K562 (cell line): Measurements from ENCODE around the gene CEACAM21. TPM values are rescaled to one million over a fixed set of nuclear protein-coding genes. Genes with fewer than 3 reads are reported as not detected.

Experiments used
- CXXC5 ChIP-seq: fragments of 250-450 bp; sonication (Bioruptor Pico); IDR thresholded peaks from 2 replicates; pipeline ENCODE4 v1.8.0; 2022; ENCODE audit warnings: inconsistent platforms, mild to moderate bottlenecking, moderate library complexity
- E2F8 ChIP-seq: fragments of 450-650 bp; IDR thresholded peaks from 2 replicates; pipeline ENCODE4 v1.7.1; 2018; ENCODE audit warnings: mild to moderate bottlenecking, low read depth; ENCODE audit not compliant: partially characterized antibody
- FOSL1 ChIP-seq: fragments of 200-800 bp; sonication (Bioruptor generic); conservative IDR thresholded peaks from 2 replicates; pipeline ENCODE4 v1.6.1; 2016; ENCODE audit warnings: missing genetic modification characterization, missing compliant biosample characterization
- FOXP4 ChIP-seq: sonication (generic); formaldehyde crosslinking; IDR thresholded peaks from 2 replicates; pipeline ENCODE4 v1.8.0; 2022; ENCODE audit warnings: mild to moderate bottlenecking, missing genetic modification reagents, borderline replicate concordance
- JUND ChIP-seq, 2 experiments: IDR thresholded peaks; 2 replicates in 1 of 2; 3 replicates in 1 of 2; pipeline ENCODE4 v1.6.1; 2011; ENCODE audit warnings: borderline replicate concordance in 2 of 2, low read depth in 2 of 2, low read length in 2 of 2, improper control_type of control experiment in 1 of 2, missing biosample characterization in 1 of 2, missing genetic modification characterization in 1 of 2, missing genetic modification reagents in 1 of 2
- MCM5 ChIP-seq: fragments of 450-650 bp; IDR thresholded peaks from 2 replicates; pipeline ENCODE4 v1.6.1; 2016; ENCODE audit warnings: low read depth
- NFATC3 ChIP-seq: fragments of 450-650 bp; IDR thresholded peaks from 2 replicates; pipeline ENCODE4 v1.6.1; 2017; ENCODE audit warnings: mild to moderate bottlenecking
- RAD21 ChIP-seq, 2 experiments: fragments of 250-450 bp in 1 of 2; fragments of 450-650 bp in 1 of 2; sonication (Bioruptor Pico) in 1 of 2; formaldehyde crosslinking in 1 of 2; IDR thresholded peaks in 1 of 2; conservative IDR thresholded peaks in 1 of 2; 2 replicates each; pipeline versions ENCODE4 v1.4.0 to v1.8.0; 2020 to 2022; ENCODE audit warnings: mild to moderate bottlenecking in 2 of 2, moderate library complexity in 1 of 2
- SMC3 ChIP-seq: conservative IDR thresholded peaks from 2 replicates; pipeline ENCODE4 v1.6.1; 2011; ENCODE audit warnings: low read depth, low read length, improper control_type of control experiment; ENCODE audit not compliant: insufficient read depth
- SRSF1 ChIP-seq: fragments of 200-400 bp; formaldehyde crosslinking; IDR thresholded peaks from 2 replicates; pipeline ENCODE4 v1.6.1; 2017; ENCODE audit warnings: mild to moderate bottlenecking, low read depth, low read length, moderate library complexity
- SRSF9 ChIP-seq: fragments of 200-400 bp; formaldehyde crosslinking; IDR thresholded peaks from 2 replicates; pipeline ENCODE4 v1.6.1; 2017; ENCODE audit warnings: low read depth, low read length, borderline replicate concordance
- STAG1 ChIP-seq: sonication (generic); formaldehyde crosslinking; IDR thresholded peaks from 2 replicates; pipeline ENCODE4 v1.5.0; 2020; ENCODE audit warnings: missing genetic modification reagents, borderline replicate concordance
- TAF9B ChIP-seq: fragments of 450-650 bp; IDR thresholded peaks from 2 replicates; pipeline ENCODE4 v1.6.1; 2018; ENCODE audit warnings: mild to moderate bottlenecking; ENCODE audit not compliant: partially characterized antibody
- ZBTB26 ChIP-seq: fragments of 450-650 bp; formaldehyde crosslinking; IDR thresholded peaks from 2 replicates; pipeline ENCODE4 v1.4.0; 2022; ENCODE audit warnings: missing genetic modification characterization
- ZNF12 ChIP-seq: sonication (generic); formaldehyde crosslinking; IDR thresholded peaks from 2 replicates; pipeline ENCODE4 v1.4.0; 2020; ENCODE audit warnings: mild to moderate bottlenecking, missing genetic modification reagents
- ZNF41 ChIP-seq: fragments of 250-450 bp; sonication (Bioruptor Pico); conservative IDR thresholded peaks from 2 replicates; pipeline ENCODE4 v1.4.0; 2020; ENCODE audit warnings: mild to moderate bottlenecking
- ZNF586 ChIP-seq: fragments of 450-650 bp; formaldehyde crosslinking; conservative IDR thresholded peaks from 2 replicates; pipeline ENCODE4 v1.4.0; 2020; ENCODE audit warnings: mild to moderate bottlenecking, moderate library complexity
- polyA plus RNA-seq, 8 experiments: library from polyadenylated mRNA; depleted of rRNA in 4 of 8; stranded (reverse) in 5 of 8; unstranded in 3 of 8; fragments of >200 nt; fragmentation: Nextera tagmentation in 2 of 8; fragmentation: Illumina TruSeq in 1 of 8; extraction: Ambion mirVana in 2 of 8; extraction: Trizol in 1 of 8; gene quantifications; 2 replicates each; pipeline versions ENCODE4 v1.2.1 to v1.2.3, GENCODE V29; 2011 to 2014; ENCODE audit warnings: inconsistent platforms in 1 of 8, missing spikeins in 1 of 8
- total RNA-seq, 7 experiments: library from RNA; depleted of rRNA in 6 of 7; stranded (reverse); fragments of >200 nt in 6 of 7; fragmentation: Illumina TruSeq in 2 of 7; extraction: Trizol in 2 of 7; gene quantifications; 2 replicates each; pipeline versions ENCODE4 v1.2.1 to v1.2.3, GENCODE V29; 2011 to 2021; ENCODE audit warnings: low replicate concordance in 1 of 7
- TF ChIP-seq, protein P1 (sequence below): fragments of 250-450 bp; sonication (Bioruptor Pico); IDR thresholded peaks from 2 replicates; pipeline ENCODE4 v1.5.0; 2021

The CEACAM21 gene
- total and polyA plus RNA-seq, 9 of the 15 experiments (the other 6 are each of a cell fraction or from before 2014, with no cell fraction given): 0.06 to 0.40 (median 0.18) TPM; not detected in 1

DNA sequence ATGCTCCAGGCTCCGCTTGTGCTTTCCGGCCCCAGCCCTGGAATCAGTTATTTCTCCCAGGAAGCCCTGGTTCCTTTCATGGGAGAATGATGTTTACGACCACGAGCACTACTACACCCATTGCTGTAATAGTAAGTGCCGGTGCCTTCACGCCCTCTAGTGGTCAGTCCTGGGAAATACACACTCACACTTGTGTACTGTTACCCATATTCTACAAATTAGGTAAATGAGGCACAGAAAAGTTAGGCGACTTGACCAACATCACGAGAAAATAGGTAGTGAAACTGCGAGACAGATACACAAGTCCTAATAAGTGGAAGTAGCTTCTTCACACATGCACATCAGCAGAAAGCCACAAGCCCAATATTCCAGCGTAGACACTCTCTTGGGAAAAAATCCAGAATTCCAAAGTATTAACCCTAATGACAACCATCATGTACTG is 21.7 kb downstream of the CEACAM21 start (continued):
- TF ChIP-seq JUND (IDR thresholded peaks at IDR 0.05; ENCODE audit: borderline replicate concordance, low read depth, low read length) (0 out of 2 replicates have a peak, but pooled peaks have one; percentile 13), JUND (tag; IDR thresholded peaks at IDR 0.05; ENCODE audit: borderline replicate concordance, low read depth, low read length) (no peak; the same call in 2 of the 3 replicates), FOSL1 (tag) (no peak), ZBTB26 (CRISPR knock-in tag) (no peak), CXXC5 (CRISPR knock-in tag) (no peak), TAF9B (no peak), ZNF41 (no peak), SMC3 (0 out of 2 replicates have a peak, but pooled peaks have one; percentile 2), RAD21 (CRISPR knock-in tag; conservative IDR thresholded peaks at IDR 0.05 in 1 of 2, IDR thresholded peaks at IDR 0.05 in 1 of 2) (peak in 1 of 2 experiments; percentile 38; a peak in 3 of 4 replicates), ZNF586 (CRISPR knock-in tag) (no peak), E2F8 (no peak), STAG1 (CRISPR knock-in tag) (peak; percentile 17; the same call in 1 of the 2 replicates), ZNF12 (CRISPR knock-in tag) (no peak), SRSF9 (no peak), FOXP4 (no peak), NFATC3 (no peak), SRSF1 (no peak), MCM5 (no peak)
- TF ChIP-seq, protein P1, sequence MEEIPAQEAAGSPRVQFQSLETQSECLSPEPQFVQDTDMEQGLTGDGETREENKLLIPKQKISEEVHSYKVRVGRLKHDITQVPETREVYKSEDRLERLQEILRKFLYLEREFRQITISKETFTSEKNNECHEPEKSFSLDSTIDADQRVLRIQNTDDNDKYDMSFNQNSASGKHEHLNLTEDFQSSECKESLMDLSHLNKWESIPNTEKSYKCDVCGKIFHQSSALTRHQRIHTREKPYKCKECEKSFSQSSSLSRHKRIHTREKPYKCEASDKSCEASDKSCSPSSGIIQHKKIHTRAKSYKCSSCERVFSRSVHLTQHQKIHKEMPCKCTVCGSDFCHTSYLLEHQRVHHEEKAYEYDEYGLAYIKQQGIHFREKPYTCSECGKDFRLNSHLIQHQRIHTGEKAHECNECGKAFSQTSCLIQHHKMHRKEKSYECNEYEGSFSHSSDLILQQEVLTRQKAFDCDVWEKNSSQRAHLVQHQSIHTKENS (CRISPR knock-in tag): no peak
